Fibroblast of lung (primary cell): ENCODE results near the gene SLC16A8.

Experiments
- CTCF ChIP-seq, 2 donors: IDR thresholded peaks in 1 of 2; conservative IDR thresholded peaks in 1 of 2; 1 replicate in 1 of 2; 2 replicates in 1 of 2; pipeline ENCODE4 v1.5.1; 2011 to 2012; ENCODE audit warnings: low read length in 2 of 2, control low read depth in 1 of 2, inconsistent platforms in 1 of 2, low read depth in 1 of 2, mild to moderate bottlenecking in 1 of 2
- EZH2 ChIP-seq: IDR thresholded peaks from 2 replicates; pipeline ENCODE4 v1.5.1; 2012; ENCODE audit warnings: low read length, control low read depth, mild to moderate bottlenecking; ENCODE audit errors: missing control alignments

- TF ChIP-seq CTCF (conservative IDR thresholded peaks at IDR 0.05 in 1 of 2, IDR thresholded peaks at IDR 0.05 in 1 of 2; ENCODE audit: low read depth in 1 of 2, low read length in 2 of 2): no peak
- TF ChIP-seq EZH2: no peak
Measured at GRCh38 chr22:38042488-38042790, 41.5 kb downstream of the SLC16A8 start.
